ENCODE data around the gene SKAP1.
"Not testable (repeated sequence)": the region's sequence is repeated elsewhere in the genome, so short reads cannot be mapped to it uniquely, and the experiment has no call there.

Gene SKAP1

GRCh38 chr17:48211787-48212186, 218.2 kb downstream of the SKAP1 start:
- no peak for DNase-seq (ENCODE audit: low read depth in 2 of 2)

DNA sequence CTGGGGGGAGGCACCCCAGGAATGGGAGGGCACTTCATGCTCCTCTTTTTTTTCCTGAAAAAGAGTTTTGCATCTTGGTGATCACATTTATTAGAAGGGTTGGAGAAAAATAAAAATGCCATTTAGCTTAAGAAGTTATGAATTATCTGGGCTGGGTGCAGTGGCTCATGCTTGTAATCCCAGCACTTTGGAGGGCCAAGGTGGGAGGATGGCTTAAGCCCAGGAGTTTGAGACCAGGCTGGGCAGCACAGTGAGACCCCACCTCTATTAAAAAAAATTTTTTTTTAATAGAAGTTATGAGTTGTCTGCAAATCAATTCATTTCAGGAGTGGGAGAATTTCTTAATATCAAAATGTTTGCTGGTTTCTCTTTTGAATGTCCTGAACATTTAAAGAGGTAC, 219.0 kb downstream of the SKAP1 start:
- DNase-seq (ENCODE audit: low read depth in 2 of 2) = no peak

- DNase-seq (ENCODE audit: low read depth in 2 of 2) = no peak
These were observed 220.0 kb downstream of the SKAP1 start for GRCh38 chr17:48209973-48210372.

DNA sequence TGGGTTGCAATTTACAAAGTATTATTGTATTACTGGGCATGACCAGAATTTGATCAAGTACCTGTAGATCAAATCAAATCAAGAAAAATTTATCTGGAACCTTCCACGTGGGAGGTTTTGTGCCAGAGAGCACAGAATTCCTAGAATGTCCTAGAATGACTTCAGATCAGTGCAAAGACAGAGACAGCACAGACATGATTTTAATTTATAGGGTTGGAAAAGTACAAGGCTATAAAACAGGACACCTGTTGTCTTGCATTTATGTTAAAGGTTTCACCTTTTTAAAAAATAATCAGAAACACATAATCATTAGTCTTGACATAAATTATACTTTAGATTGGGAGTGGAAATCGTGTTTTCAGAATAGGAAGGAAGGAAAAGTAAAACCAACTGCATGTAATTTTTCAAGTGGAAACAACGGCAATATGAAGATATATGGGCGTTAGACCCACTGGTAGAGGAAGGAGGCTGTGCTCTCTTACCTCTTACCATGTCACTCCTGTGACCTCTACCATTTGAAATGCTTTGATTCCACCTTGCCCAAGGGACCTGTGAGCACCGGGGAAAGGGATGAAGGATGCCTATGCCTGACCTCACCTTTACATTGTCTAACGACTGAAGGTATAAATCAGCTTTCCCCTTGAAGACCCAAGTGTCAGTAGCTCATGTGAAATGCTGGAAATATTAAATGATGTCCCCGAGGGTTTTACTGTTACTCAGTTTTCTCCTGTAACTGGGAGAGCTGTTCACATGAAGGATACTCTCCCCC, 222.1 kb downstream of the SKAP1 start:
- DNase-seq (ENCODE audit: low read depth in 2 of 2) = no peak

DNA sequence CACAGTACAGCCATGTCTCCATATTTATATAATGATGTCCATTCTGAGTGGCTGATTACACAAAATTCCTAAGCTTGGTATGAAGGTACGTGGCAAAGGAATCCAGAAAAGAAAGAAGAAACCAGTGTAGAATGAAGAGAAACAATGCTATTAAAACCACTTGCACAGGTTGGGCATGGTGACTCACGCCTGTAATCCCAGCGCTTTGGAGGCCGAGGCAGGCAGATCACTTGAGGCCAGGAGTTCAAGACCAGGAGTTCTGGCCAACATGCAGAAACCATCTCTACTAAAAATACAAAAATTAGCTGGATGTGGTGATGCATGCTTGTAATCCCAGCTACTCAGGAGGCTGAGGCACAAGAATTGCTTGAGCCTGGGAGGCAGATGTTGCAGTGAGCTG, 223.0 kb downstream of the SKAP1 start:
- not testable (repeated sequence) for DNase-seq (ENCODE audit: low read depth in 2 of 2)

- DNase-seq (ENCODE audit: low read depth in 2 of 2) = no peak
These were observed 227.1 kb downstream of the SKAP1 start for GRCh38 chr17:48202959-48203358.

DNA sequence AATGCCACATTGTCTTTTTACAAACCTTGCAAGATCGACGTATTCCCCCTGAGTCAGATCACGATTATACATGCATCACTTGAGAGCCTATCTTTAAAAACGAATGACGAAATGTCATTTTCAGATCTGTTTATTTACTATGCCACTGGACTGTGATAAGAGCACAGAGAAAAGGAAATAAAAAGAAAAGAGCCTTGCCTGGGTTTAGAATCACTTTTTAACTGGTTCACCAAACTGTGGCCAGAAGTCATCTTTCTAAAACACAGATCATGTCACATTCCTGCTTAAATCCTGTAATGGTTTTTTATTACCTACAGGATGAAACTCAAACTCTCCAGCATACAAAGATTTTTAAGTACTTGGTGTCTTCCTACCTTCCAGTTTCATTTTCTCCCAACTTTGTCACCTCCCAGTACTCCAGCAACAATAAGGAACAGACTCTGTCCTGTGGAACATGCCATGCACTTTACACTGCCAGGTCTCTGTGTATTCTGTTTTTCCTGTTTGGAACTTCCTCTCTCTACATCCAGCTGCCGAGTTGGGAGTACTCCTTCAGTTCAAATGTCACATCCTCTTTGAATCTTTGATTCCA, 231.0 kb downstream of the SKAP1 start:
- DNase-seq (ENCODE audit: low read depth in 2 of 2) = no peak

- DNase-seq (ENCODE audit: low read depth in 2 of 2) = no peak
These were observed 234.1 kb downstream of the SKAP1 start for GRCh38 chr17:48195910-48196309.

DNA sequence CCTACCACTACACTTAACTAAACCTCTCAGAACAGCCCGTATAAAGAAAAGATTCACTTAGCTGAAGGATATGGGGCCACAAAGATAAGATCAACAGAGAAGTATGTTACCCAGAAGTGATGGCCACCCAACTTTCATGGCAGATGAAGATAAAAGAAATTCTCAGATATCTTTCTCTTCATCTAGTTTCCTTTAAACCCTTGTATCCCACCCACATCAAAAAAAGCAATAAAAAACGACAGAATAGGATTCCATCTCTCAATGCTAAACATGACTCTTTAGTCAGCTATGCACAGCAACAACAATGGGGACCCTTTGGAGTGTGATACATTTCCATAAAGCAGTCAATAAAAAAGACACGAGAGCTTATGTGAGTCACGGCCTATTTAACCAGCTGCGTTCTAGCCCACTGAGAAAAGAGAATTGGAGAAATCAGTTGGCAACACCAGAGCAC, 235.9 kb downstream of the SKAP1 start:
- DNase-seq (ENCODE audit: low read depth in 2 of 2) = no peak

DNA sequence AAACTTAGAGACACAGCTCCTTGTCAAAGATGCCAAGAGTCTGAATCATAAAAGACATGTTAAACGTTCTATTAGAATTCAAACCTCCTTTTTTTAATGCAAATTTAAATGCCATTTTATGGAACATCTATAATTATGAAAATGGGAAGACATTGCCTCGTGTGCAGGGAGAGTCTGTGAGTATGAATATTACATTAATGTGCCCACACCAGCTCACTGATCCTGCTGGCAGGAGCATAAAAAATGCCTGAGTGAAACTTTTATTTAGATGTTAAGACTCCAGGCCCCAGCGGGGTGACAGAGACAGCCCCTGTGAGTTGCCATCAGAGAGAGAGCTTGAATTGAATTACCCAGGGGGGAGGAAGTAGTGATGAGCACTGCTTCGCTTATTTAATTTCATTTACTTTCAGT, 237.7 kb downstream of the SKAP1 start:
- no peak for DNase-seq (ENCODE audit: low read depth in 2 of 2)

- DNase-seq (ENCODE audit: low read depth in 2 of 2) = no peak
These were observed 238.7 kb downstream of the SKAP1 start for GRCh38 chr17:48191362-48191761.

DNA sequence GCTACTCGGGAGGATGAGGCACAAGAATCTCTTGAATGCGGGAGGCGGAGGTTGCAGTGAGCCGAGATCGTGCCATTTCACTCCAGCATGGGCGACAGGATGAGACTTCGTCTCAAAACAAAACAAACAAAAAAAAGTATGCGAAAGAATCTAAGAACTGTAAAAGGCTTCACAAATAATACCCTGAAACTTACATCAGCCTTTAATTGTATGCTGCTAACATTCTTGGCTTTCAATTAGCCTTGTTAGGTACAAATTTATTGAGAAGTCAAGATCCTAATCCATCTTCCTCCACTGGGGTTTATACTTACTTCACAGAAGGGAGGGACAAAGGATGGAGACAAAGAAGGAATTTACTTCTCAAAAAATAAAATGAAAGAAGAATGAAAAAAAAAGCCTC, 239.1 kb downstream of the SKAP1 start:
- DNase-seq (ENCODE audit: low read depth in 2 of 2) = no peak

GRCh38 chr17:48187872-48188608, 242.0 kb downstream of the SKAP1 start:
- no peak for DNase-seq (ENCODE audit: low read depth in 2 of 2)

- not testable (repeated sequence) for DNase-seq (ENCODE audit: low read depth in 2 of 2)
These were observed 243.7 kb downstream of the SKAP1 start for GRCh38 chr17:48186317-48186716.

DNA sequence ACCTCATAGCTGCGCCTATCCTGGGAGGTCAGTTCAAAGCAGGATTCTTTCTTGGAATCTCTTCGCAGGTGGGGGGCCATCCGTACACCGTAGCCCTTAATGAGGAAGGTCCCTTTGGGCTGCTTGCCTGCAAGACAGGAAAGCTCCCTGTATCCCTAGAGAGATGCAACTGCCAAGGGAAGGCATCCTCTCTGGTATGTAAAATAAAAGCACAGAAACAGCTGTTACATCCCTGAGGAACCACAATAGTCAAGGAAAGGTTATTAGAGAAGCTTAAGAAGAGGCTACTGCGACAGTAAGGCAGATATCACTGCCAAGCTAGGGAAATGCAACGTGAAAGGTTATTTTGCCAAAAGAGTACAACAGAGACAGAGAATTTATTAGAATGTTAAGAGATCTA, 245.3 kb downstream of the SKAP1 start:
- no peak for DNase-seq (ENCODE audit: low read depth in 2 of 2)

GRCh38 chr17:48181653-48182052, 248.4 kb downstream of the SKAP1 start:
- no peak for DNase-seq (ENCODE audit: low read depth in 2 of 2)

DNA sequence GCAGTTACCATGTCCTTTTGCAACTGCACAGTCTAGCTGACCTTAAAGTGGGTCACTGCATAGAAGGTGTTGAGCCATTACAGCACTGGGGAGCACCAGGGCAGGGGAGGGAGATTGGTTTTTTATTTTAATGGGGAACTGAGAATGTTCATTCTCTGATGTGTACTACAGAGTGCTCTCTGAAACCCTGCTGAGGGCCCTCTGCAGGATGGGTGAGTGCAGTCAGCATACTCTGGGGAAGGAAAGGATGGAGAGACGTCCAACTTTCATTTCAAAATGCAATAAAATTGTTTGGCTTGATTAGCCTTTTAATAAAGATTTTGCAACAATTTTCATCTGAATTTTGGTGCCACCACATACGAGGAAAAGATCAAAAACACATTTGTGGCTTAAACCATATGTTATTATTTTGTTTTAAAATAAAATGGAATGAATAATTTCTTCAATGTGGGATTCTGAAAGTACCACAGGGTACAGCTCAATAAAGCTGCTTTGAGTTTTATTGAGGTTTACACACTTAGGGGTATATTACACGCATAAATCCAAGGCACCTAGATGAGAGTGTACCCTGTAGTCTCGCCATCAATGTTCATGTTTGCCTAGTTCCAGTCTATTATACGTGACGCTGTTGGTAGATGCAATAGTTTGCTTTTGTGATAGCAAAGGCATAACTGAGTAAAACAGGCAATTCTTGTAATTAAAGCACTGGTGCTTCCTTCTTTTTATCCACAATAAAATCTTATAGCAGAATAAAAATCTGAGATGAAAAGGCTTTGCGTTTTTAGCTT, 249.0 kb downstream of the SKAP1 start:
- no peak for DNase-seq (ENCODE audit: low read depth in 2 of 2)

DNA sequence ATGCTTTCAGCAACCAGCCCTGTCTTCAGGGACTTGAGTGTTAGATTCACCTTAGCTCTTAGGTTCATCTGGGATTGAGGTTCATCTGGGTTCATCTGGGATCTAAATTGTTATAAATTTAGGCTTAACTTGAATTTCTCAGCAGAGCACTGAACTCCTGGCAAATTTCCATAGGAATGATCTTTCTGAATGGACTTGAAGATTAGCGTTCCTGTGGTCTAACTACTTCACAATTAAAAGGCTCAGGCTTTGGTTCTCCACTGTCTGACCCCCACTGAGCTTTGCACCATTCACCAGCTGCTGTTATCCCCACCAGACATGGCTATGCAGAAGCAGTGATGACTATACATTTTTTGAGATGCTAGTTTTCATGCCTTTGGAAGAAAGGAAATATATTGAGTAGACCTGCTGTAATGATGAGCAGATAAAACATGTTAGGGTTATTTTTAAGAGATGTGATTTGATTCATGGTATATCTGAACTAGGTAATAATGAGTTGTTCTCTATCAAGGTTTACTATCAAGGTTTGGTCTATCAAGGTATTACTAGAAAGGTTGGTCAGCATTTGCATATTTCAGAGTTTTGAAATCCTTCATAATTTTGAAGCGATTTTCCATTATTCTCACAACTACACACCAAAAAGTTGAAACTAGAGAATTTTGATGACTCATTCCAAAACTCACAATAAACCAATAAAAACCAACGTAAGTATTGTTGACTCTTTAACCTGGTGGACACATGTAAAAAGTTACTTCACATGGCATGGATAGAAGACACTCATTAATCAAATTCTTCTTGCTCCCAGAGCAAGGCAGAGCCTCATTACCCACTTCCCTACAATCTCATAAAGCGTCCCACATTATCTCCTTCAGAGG, 250.7 kb downstream of the SKAP1 start:
- no peak for DNase-seq (ENCODE audit: low read depth in 2 of 2)

DNA sequence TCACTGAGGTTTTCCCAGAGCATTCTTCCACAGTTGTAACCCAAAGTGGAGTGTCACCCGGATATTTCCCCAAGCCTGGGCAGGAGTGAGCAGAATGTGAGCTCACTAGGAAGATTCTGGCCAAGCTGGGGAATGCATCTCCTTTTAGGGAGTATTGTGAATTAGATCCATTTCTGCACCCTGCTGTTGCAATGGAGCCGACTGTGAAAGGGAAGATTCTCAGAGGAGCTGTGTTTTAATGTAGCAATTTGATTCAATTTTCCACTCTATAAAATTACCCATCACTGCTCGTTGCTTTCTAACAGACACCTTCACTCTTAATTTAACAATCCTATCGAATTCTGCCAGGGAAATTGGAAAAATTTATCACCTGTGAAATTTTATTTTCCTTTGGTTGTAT, 251.7 kb downstream of the SKAP1 start:
- no peak for DNase-seq (ENCODE audit: low read depth in 2 of 2)

GRCh38 chr17:48177816-48178215, 252.2 kb downstream of the SKAP1 start:
- DNase-seq (ENCODE audit: low read depth in 2 of 2) = no peak

- no peak for DNase-seq (ENCODE audit: low read depth in 2 of 2)
These were observed 253.6 kb downstream of the SKAP1 start for GRCh38 chr17:48176471-48176855.

Measured in stimulated activated CD8-positive, alpha-beta memory T cell treated with anti-CD3 and anti-CD28 coated beads, Interleukin-7, amount 100 ng/mL, for 4 hours (primary cell).